Activated CD4-positive, alpha-beta memory T cell treated with anti-CD3 and anti-CD28 coated beads for 36 hours (primary cell): ENCODE data around the gene SFN. TPM values are rescaled to one million over a fixed set of nuclear protein-coding genes. Genes with fewer than 3 reads are reported as not detected.
A peak's percentile ranks its signal among the peaks of the same experiment; 100 is the strongest.

ENCODE experiments used
- CTCF ChIA-PET: fragments of 350-600 bp; sonication (Branson Sonifier 250); formaldehyde crosslinking; loops from one replicate; lab custom pipeline; 2021; ENCODE audit warnings: antibody characterized with exemption, inconsistent platforms; lab: Charles Lee
- POLR2A ChIA-PET: fragments of 350-600 bp; sonication (Branson Sonifier 250); formaldehyde crosslinking; loops from one replicate; lab custom pipeline; 2021; ENCODE audit warnings: antibody characterized with exemption; lab: Charles Lee
- DNase-seq: peaks from one replicate; pipeline ENCODE4 v3.0.0-alpha.2; 2020
- H3K27ac Mint-ChIP-seq: one replicate; pipeline ENCODE4 v1.8.0; 2021; ENCODE audit warnings: mixed read lengths
- H3K27me3 Mint-ChIP-seq: one replicate; pipeline ENCODE4 v1.8.0; 2021; ENCODE audit warnings: mixed read lengths
- H3K36me3 Mint-ChIP-seq: one replicate; pipeline ENCODE4 v1.8.0; 2021; ENCODE audit warnings: mixed read lengths
- H3K4me1 Mint-ChIP-seq: one replicate; pipeline ENCODE4 v1.8.0; 2021; ENCODE audit warnings: low read depth, mixed read lengths
- H3K4me3 Mint-ChIP-seq: one replicate; pipeline ENCODE4 v1.8.0; 2021; ENCODE audit warnings: mild to moderate bottlenecking, mixed read lengths
- H3K9me3 Mint-ChIP-seq: one replicate; pipeline ENCODE4 v1.8.0; 2021; ENCODE audit warnings: mixed read lengths
- intact Hi-C: fragments of 100-400 bp; cut with micrococcal nuclease; formaldehyde crosslinking; loops from one replicate; pipeline ENCODE4 v1.15.1; 2023
- total RNA-seq, 2 experiments: library from RNA; stranded (reverse); gene quantifications; one replicate each; pipeline ENCODE4 v1.2.3, GENCODE V29; 2021

Gene SFN
- total RNA-seq, 2 experiments from 2014 or later = 0.95 to 1.5 TPM

- intact Hi-C loops = loop anchor here (2.0 kb wide), 1 partner anchor 21 kb away; the partner anchor contains the start of gene NUDC
- ChIA-PET POLR2A (interaction anchor here (0.6 to 3.8 kb wide), 10 partner anchors 9 to 358 kb away, joined by 3 to 33 read pairs (median 6); partner anchors contain the start of genes GPN2 and NUDC), CTCF (interaction anchor here (0.5 to 3.4 kb wide), 9 partner anchors 10 to 1194 kb away, joined by 3 to 15 read pairs (median 3); partner anchors contain the start of genes GPN2, NUDC and SLC9A1)
- peak; percentile 92 for DNase-seq
- Mint-ChIP-seq H3K27me3 (no peaks in the 10 kb centered on the region), H3K4me3 (peak within 1 kb of the TSS; percentile 91), H3K36me3 (peaks cover 5% of the 10 kb centered on the region), H3K9me3 (no peaks in the 10 kb centered on the region), H3K4me1 (peaks cover 22% of the 10 kb centered on the region), H3K27ac (peak within 1 kb of the TSS; percentile 96)
Observed at GRCh38 chr1:26900001-26900814, 37.3 kb downstream of the SFN start, which contains the start of gene GPATCH3. Gene GPATCH3 (minus strand): TSS chr1:26900467. CDS start chr1:26900442, 25 bp downstream.

- peaks cover 22% of the 10 kb centered on the region for H3K4me1 Mint-ChIP-seq
- H3K36me3 Mint-ChIP-seq = peaks cover 5% of the 10 kb centered on the region
- ChIA-PET POLR2A (interaction anchor here (0.6 to 3.8 kb wide), 10 partner anchors 8 to 359 kb away, joined by 3 to 33 read pairs (median 6); partner anchors contain the start of genes GPN2 and NUDC), CTCF (interaction anchor here (0.7 to 3.4 kb wide), 6 partner anchors 11 to 302 kb away, joined by 3 to 15 read pairs (median 4); partner anchors contain the start of genes GPN2 and NUDC)
- intact Hi-C loops = loop anchor here (2.0 kb wide), 1 partner anchor 20 kb away; the partner anchor contains the start of gene NUDC
- peak overlapping the region; percentile 96 for H3K27ac Mint-ChIP-seq
- peak overlapping the region; percentile 91 for H3K4me3 Mint-ChIP-seq
- H3K9me3 Mint-ChIP-seq = no peaks in the 10 kb centered on the region
- DNase-seq = no peak
- H3K27me3 Mint-ChIP-seq = no peaks in the 10 kb centered on the region
Observed at GRCh38 chr1:26900815-26901511, 38.0 kb downstream of the SFN start.

GRCh38 chr1:26907071-26907917, 44.3 kb downstream of the SFN start:
- POLR2A ChIA-PET = no interaction called here

GRCh38 chr1:26909951-26910342, 47.0 kb downstream of the SFN start:
- H3K9me3 Mint-ChIP-seq = no peaks in the 10 kb centered on the region
- H3K27ac Mint-ChIP-seq = no peak overlapping the region
- POLR2A ChIA-PET = interaction anchor here (1.1 to 1.6 kb wide), 2 partner anchors 10 to 70 kb away, joined by 3 to 5 read pairs; partner anchors contain the start of gene GPATCH3
- CTCF ChIA-PET = no interaction called here
- intact Hi-C loops = no loop called here
- no peak overlapping the region for H3K4me3 Mint-ChIP-seq
- DNase-seq = no peak
- no peaks in the 10 kb centered on the region for H3K4me1 Mint-ChIP-seq
- no peaks in the 10 kb centered on the region for H3K27me3 Mint-ChIP-seq
- H3K36me3 Mint-ChIP-seq = no peaks in the 10 kb centered on the region

More at GRCh38 chr1:26907071-26907917, 44.3 kb downstream of the SFN start:
- H3K36me3 Mint-ChIP-seq = no peaks in the 10 kb centered on the region
- no peak overlapping the region for H3K27ac Mint-ChIP-seq
- no peaks in the 10 kb centered on the region for H3K27me3 Mint-ChIP-seq
- CTCF ChIA-PET = no interaction called here
- intact Hi-C loops = no loop called here
- no peak for DNase-seq
- H3K9me3 Mint-ChIP-seq = no peaks in the 10 kb centered on the region
- H3K4me3 Mint-ChIP-seq = no peak overlapping the region
- no peaks in the 10 kb centered on the region for H3K4me1 Mint-ChIP-seq

GRCh38 chr1:26910343-26911160, 47.6 kb downstream of the SFN start:
- POLR2A ChIA-PET = interaction anchor here (1.1 to 1.6 kb wide), 2 partner anchors 10 to 70 kb away, joined by 3 to 5 read pairs; partner anchors contain the start of gene GPATCH3
- H3K36me3 Mint-ChIP-seq = no peaks in the 10 kb centered on the region
- no peak overlapping the region for H3K4me3 Mint-ChIP-seq
- H3K9me3 Mint-ChIP-seq = no peaks in the 10 kb centered on the region
- CTCF ChIA-PET = no interaction called here
- H3K4me1 Mint-ChIP-seq = no peaks in the 10 kb centered on the region
- no peaks in the 10 kb centered on the region for H3K27me3 Mint-ChIP-seq
- no peak for DNase-seq
- H3K27ac Mint-ChIP-seq = no peak overlapping the region
- intact Hi-C loops = no loop called here

GRCh38 chr1:26911399-26912146, 48.6 kb downstream of the SFN start:
- POLR2A ChIA-PET = no interaction called here
- H3K4me3 Mint-ChIP-seq = no peak overlapping the region
- H3K4me1 Mint-ChIP-seq = no peaks in the 10 kb centered on the region
- H3K36me3 Mint-ChIP-seq = no peaks in the 10 kb centered on the region
- no peak for DNase-seq
- intact Hi-C loops = no loop called here
- H3K27me3 Mint-ChIP-seq = no peaks in the 10 kb centered on the region
- no peaks in the 10 kb centered on the region for H3K9me3 Mint-ChIP-seq
- CTCF ChIA-PET = no interaction called here
- no peak overlapping the region for H3K27ac Mint-ChIP-seq

- intact Hi-C loops = no loop called here
- ChIA-PET CTCF (no interaction called here), POLR2A (no interaction called here)
- no peaks in the 10 kb centered on the region for H3K9me3 Mint-ChIP-seq
- no peak overlapping the region for H3K27ac Mint-ChIP-seq
- no peaks in the 10 kb centered on the region for H3K36me3 Mint-ChIP-seq
- no peaks in the 10 kb centered on the region for H3K27me3 Mint-ChIP-seq
- H3K4me1 Mint-ChIP-seq = no peaks in the 10 kb centered on the region
- no peak overlapping the region for H3K4me3 Mint-ChIP-seq
- no peak for DNase-seq
Observed at GRCh38 chr1:26912147-26912490, 49.2 kb downstream of the SFN start.

- Mint-ChIP-seq H3K4me3 (no peak overlapping the region), H3K9me3 (no peaks in the 10 kb centered on the region), H3K36me3 (no peaks in the 10 kb centered on the region), H3K4me1 (no peaks in the 10 kb centered on the region), H3K27ac (no peak overlapping the region), H3K27me3 (no peaks in the 10 kb centered on the region)
- POLR2A ChIA-PET = no interaction called here
- no peak for DNase-seq
- CTCF ChIA-PET = no interaction called here
- intact Hi-C loops = no loop called here
Observed at GRCh38 chr1:26913389-26913753, 50.4 kb downstream of the SFN start.
